Amniotic epithelial cell (primary cell): Measurements from ENCODE around the gene NINJ1.

Source experiments
- DNase-seq: peaks from one replicate; pipeline ENCODE4 v3.0.0-alpha.2; 2010; ENCODE audit warnings: low read depth

NINJ1 gene

DNA sequence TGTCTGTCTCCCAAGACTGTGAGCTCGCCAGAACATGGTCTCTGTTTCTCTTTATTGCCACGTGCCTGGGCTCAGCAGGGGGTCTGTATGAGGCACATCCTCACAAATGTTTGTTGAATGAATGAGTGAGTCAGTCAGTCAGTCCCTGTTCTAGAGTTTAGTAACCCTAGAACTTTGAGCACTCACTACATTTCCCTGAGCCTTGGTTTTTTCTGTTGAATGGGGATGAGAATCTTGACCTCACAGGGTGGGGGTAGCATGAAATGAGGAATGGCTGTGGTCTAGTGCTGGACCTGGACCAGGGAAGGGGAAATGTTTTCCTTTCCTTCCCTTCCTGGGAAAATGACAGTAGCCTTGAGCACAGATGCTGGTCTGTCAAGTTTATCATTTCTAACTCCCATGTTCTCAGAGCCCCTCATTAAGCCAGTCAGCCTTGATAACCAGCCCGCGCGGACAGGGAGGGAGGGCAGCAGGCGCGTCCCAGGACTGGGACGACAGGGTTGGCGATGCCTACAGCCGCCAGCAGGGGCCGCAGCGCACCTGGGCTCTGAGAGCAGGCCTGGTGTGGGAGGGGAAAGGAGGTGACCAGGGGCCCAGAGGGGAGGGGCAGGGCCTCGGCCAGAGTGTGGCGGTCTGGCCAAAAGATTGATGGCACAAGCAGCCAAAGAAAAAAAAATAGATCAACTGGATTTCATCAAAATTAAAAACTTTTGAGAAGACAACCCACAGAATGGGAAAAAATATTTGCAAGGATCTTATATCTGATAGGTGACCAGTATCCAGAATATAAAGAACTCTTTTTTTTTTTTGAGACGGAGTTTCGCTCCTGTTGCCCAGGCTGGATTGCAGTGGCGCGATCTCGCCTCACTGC lies 25.8 kb upstream of the NINJ1 start:
- DNase-seq: peak; percentile 60

DNA sequence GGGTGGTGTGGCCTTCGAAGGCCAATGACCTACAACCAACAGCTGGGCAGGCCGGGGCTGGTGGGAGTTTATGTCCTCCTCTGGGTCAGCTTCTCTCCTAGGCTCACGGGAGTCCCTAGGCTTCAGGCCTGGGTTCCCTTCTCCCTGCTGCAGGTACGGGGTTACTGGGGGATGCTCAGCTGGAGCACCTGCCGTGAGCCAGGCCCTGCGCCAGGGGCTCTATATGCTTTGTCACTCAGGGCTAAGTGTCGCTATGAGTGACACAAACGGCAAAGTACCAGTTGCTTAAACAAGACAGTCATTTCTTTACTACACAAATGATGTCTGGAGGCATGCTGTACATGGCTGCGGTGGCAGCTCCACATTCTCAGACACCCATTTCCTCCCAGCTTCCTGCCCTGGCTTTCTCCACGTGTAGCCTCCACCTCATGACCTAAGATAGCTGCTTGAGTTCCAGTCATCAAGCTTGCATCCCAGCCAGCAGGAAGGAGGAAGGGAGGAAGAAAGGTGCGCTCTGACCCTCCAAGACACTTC lies 22.5 kb upstream of the NINJ1 start:
- no peak for DNase-seq

DNA sequence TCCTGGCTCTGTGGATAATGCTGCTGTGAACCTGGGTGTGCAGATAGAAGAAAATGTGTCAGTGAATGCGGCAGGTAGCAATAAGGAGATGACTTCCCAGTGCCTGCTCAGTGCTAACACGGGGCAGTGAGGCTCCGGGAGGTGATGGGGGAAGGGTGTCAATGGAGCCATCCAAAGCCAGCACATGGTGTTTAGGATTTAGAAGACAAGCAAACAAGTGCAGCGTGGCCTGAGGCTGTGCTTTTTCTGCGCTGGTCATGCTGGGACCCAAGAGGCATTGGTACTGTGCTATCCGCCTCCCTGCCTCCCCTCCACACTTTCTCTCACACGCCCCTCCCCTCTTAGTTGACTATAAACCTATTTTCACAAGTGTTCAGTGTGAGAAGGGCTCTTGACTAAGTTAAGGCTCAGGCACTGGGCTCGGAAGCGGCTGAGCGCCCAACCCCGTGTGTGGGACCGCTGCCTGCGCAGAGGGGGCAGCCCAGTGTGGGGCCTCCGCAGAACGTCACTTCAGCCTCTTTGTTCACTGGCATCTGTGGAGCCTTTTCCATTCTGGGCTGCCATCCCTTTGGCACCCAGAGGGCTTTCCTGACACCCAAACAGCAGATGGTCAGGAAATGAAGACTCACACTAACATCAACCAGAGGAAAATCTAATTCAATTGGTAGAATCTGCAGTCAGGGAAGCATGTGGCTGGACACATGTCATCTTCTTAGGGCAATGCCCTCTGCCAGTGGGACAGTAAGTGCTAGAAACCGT lies 21.8 kb upstream of the NINJ1 start:
- no peak for DNase-seq

DNA sequence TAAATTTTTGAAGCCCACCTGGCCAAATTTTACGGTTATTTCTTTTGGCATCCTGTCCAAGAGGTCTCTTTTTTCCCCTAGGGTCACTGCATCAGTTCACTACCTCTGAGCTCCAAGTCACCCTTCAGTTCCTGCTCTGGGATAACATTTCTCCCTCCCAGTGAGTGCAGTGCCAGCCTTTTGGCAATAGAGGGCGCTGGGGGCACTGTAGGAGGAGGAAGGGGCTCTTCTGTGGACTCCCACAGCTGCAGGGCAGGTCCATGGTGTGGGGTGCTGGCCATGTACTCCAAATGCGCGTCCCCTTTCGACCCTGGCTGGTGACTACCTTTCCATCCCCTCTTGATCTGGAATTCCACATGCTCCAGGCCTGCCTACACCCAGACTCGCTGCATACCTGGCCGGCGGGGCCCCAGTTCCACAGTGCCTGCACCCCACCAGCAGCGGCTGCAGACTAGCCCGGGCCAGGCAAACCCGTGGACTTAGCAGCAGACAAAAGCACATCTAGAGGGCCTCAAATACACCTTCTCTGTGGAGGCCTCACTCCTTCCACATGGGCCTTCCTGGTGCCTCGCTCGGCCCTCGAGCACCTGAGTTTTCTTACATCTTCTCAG lies 20.3 kb upstream of the NINJ1 start:
- no peak for DNase-seq

DNA sequence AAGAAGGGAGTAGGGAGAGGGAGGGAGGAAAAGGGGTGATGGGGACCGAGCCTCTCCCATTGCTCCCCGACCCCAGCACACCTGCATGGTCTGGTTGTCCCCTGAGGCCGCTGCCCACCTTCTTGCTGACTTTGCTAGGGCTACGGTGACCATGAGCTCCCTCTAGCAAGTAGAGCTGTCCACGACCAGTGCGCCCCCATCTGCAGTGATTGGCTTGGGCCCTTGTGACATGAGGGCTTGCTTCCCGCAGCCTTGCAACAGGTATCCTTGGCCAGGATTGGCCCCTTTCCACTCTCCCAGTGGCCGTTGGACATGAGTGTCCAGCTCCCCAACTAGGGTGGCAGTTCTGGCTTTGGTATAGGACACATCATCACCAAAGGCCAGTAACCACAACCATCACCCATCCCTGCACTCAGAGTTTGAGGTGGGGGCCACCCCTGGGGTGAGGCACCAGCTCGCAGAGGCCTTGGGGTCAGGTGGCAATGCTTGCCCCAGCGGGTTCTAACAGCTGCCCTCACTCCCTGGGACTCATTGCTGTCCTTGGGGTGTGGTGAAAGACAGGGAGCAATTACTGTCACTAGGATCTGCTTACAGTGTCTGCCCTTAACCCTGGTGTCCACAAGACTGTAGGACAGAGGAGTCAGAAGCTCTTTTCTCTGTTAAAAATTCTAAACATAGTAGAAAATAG lies 17.2 kb upstream of the NINJ1 start:
- no peak for DNase-seq

DNA sequence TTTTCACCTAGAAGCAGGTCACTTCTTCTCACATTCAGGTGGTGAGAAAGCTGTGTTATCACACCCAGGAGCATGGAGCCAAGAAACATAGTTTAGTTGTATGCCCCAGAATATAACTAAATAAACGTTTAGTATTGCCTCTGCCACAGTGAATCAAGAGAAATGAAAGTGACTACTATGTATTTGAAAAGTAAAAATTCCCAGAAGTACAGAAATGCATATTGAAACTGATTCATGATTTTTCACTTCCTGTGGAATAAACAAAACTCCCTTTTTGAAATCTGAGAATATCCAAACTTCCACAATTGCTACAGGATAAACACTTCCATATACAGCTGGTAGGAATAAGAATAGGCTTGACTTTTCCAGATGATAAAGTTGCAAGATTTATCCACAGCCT lies 15.3 kb upstream of the NINJ1 start:
- no peak for DNase-seq

DNA sequence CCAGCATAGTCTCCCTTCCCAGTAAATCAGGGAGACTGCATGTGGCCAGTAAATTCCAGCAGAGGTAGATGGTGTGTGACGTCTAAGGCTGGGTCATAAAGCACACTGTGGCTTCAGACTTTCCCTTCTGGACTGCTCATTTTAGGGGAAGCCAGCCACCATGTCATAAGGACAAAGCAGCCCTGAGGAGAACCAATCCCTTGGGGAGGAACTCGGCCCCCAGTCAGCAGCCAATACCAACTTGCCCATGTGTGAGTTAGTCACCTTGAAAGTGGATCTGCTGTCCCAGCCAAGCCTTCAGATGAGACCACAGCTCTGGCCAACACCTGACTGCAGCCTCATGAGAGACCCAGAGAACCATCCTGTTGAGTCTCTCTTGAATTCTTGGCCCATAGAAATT lies 14.7 kb upstream of the NINJ1 start:
- DNase-seq: no peak

DNA sequence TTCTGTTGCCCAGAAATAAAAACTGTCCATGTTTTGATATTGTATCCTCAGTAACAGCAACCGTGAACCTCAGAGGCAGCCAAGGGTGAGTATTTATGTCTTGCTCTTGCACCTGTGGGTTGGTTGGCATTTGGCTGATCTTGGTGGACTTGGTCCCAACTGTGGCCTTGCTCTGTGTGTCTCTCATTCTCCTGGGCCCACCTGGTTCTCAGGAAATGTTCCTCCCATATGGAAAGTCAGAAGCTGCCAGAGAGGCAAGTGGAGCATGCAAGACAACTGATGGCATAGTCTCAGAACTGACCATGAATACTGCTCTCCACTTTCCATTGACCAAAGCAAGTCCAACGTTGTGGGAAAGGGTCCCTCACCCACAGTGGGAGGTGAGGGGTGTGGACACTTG lies 13.6 kb upstream of the NINJ1 start:
- no peak for DNase-seq

DNA sequence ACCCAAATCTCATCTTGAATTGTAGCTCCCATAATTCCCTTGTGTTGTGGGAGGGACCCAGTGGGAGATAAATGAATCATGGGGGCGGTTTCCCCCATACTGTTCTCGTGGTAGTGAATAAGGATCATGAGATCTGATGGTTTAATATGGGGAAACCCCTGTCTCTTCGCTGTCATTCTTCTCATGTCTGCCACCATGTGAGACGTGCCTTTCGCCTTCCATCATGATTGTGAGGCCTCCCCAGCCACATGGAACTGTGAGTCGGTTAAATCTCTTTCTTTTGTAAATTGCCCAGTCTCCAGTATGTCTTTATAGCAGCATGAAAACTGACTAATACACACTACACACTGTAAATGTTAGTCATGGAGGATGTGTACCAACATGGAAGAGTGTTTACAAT lies 12.6 kb upstream of the NINJ1 start:
- DNase-seq: peak; percentile 21

DNA sequence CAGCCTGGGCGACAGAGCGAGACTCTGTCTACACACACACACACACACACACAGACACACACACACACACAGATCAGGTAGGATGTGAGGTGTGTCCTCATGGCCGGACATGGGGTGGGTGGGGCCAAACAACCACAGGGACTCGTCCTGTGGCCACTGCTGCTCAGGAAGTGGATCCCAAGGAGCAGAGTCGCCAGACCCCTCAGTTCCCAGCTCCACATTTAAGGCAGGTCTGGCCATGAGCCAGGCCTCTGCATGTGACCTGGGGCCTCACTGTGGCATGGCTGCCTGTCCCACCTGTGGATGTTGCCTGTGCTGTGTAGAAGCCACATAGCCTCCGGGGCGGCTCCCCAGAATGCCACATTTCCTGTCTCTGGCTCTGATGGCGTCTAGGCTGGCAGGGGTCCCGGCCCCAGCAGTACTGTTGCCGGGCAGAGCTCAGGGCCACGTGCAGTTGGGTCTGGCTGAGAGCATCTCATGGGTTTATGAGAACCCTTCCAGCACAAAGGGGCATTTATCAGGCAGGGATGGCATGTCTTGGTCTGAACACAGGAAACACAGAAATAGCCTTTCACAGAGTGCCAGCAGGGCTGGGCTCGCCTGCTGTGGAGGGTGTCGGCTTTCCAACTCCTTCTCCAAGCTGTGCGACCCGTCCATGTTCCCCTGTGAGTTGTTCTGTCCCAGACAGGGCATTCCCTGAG lies 9.9 kb upstream of the NINJ1 start:
- no peak for DNase-seq

DNA sequence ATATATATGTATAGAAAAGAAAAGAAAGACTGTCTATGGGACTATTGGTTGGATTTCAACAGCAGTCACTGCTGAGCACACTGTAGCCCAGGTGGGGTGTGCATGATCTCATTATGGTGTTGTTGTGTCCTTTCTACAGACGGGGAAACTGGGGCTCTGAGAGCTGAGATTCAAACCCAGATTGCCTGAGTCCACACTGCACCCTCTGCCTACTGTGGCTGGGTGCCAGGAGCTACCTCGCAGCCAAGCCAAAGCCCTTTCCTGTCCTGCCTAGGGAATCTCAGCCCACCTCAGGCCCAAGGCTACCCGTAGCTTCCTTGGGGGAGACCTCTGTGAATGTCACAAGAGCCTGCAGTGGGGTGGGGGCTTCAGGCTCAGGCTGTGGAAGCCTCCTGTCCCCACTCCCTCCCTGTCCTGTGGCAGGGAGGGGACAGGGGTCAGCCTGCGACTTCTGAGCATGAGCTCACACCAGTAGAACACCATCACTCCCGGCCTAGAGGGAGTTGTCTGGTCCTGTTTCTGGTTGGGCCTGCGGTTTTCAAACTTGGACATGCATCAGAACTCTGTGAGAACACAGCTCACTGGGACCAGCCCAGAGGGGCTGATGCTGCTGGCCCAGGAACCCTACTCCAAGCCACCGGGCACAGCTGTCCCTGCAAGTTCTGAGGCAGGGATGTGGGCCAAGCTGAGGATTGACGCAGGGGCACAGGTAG lies 7.9 kb upstream of the NINJ1 start:
- DNase-seq: no peak

DNA sequence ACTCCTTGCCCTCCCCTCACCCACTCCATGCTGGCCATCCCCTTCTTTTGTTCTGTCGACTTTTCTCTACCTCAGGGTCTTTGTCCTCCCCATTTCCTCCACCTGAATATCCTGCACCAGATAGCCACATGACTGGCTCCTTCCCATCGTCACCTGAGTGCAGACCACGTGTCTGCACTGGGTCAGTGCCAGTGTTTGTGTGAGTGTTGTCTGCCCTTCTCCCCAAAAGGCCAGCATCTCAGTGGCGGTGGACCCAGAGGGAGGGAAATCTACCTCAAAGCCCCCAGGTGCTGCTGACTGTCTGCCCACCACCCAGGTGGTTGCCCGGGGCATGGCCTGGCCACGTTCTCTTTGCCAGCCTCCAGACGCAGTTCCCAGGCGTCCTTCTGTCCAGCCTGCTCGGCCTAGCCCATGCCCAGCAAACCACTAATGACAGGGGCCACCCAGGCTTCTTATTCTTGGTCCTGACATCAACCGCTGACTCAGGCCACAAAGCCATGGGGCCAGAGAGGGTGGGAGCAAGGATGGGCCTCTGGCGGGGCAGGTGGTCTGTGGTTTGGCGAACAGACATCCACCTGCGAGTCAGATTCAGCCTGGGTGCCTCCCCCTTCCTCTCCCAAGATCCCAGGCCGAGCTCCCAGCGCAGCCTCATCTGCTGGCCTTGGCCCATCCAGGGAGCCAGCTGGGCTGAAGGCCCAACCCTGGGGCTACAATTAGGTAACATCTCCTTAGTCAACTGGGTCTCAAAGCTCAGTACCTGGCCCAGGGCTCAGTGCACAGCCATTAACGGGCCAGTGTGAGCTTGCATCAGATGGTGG lies 5.5 kb upstream of the NINJ1 start:
- no peak for DNase-seq

DNA sequence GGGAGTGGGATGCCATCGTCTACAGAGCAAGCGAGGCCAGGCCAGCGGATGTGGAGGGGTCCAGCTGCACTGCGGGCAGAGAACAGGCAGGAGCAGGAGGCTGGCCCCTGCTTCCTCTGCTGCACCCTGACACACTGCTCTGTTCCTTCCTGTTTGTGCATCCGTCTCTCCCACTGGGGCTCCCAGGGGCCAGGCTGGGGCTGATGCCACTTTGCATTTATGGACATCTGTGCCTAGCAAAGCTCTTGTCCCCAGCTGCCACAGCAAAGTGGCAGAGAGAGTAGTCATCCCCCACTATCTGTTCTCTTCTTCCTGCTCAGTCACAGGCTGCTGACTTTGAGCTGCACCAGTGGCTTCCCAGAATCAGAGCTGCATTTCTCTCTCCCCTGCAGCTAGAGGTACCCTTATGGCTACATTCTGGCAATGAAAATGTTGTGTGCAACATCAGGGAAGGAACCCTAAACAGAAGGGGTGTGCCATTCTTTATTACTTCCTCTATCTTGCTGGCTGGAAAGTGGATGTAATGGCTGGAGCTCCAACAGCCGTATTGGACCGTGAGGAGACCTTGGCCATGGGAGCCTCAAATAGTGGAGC lies 4.2 kb upstream of the NINJ1 start:
- no peak for DNase-seq

DNA sequence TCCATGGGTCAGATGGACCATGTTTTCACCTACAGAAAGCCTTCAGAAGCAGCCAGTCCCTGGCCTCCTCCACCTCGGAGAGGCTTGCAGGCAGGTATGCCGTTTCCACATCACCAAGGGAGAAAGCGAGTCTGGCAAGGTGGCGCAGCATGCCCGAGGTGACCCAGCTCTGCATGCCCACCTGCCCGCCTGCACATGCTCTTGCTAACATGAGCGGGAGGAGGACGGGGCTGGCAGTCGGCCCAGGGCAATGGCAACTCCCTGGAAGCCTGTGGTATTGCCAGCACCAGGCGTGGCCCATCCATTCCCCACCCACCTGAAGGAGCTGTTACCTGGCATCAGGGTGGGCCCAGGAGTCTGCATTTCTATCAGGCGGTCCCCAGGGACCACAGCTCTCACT lies 3.3 kb upstream of the NINJ1 start:
- DNase-seq: no peak

DNA sequence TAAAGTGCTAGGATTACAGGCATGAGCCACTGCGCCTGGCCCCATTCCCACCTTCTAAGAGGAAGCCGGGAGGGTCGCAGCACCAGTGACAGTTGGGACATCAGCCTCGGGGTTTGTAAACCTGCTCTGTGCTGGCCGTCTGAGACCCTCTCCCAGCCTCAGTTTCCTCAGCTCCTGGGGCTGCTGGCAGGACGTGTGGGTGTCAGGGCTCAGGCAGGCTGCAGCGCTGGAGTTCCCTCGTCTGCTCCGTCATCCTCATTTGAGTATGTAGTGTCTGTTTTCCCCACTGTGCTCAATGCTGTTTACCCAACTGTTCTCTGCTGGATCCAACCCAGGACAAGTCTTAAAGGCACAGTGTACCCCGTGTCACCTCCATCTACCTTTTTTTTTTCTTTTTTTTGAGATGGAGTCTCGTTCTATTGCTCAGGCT lies 2.0 kb upstream of the NINJ1 start:
- peak; percentile 33 for DNase-seq

DNA sequence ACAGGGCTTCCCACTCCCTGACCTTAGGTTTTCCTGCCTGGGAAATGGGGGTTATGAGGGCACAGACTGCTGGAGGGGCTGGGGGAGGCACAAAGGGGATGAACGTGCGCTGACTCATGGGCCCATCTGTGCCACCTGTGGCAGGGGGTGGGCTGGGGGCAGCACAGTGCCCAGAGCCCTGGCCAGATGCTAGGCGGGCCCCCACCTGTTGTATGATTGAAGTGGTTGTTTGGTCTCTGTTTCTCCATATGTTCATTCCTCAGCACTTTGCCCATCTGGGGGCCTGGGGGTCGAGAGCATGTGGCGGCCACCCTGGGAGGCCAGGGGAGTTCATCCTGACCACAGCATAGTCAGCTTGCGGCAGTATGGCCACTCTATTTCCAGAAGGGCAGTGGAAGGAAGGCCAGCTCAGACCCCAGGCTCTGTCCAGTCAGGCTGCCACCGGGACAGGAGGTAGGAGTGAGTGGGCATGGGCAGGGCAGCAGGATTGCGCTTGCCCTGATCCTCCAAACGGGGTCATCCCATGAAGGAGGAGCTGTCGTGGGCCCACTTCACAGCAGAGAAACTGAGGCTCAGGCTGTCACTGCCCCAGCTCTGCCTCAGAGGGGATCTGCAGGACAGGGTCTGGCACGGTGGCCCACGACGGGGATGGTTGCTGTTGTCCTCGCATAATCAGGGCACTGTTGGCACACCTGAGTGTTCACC lies 841 bp upstream of the NINJ1 start:
- no peak for DNase-seq

DNA sequence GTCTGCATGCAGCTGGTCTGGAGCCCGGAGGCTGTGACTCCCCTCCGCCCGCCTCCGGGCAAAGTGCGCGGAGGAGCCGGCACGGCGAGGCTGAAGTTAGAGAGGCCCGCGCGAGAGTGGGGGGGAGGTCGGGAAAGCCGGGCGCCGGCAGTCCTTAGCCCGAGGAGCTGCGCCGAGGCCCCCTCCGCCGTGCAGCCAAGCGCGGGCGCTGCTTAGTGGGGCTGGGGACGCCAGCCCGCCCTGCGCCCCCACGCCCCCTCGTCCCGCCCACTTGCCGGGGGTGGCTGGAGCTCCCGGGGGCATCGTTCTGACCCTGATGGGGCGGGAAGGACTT lies 403 bp downstream of the NINJ1 start:
- peak; percentile 86 for DNase-seq

DNA sequence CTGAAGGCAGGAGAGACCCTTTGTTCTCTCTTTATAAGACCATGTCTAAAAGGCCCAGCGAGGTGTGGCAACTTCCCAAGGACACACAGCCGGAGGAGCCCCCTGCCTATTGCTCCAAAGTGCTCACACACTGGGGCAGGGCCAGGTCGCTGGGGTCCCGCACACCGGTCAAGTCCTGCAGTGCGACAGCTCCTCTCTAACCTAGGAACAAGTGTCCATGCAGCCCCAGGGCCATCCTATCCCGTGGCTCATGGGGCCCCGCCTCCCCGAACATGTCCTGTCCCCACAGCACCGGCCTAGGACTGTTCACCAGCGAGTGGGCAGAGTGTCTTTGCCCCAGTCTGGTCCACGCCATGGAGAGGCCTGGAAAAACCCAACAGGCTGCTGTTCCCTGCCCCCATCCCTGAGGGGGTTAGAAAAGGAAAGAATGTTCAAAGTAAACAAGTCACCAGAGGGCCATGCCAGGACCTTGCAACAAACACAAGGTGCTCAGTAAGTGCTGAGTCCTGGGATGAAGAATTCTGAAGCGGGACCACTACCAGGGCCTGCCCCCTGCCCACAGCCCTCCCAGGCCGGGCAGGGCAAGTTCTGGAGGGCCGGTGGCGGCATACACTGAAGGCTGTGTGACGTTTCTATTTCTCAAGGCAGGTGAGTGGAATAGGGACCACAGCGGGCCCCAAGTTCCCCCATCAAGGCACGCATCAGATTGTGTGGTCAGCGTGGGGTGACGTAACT lies 938 bp downstream of the NINJ1 start:
- DNase-seq: peak; percentile 48
